Trophoblast cell (in vitro differentiated cells and primary cell): ENCODE data around the gene NDNF. TPM values are rescaled to one million over a fixed set of nuclear protein-coding genes. Genes with fewer than 3 reads are reported as not detected.

ENCODE experiments used
- DNase-seq, 2 donors: peaks; one replicate each; pipeline ENCODE4 v3.0.0-alpha.2; 2016
- H2AFZ ChIP-seq: 2 replicates; pipeline ENCODE4 v1.6.1; 2013; ENCODE audit warnings: low read length, moderate library complexity, mild to moderate bottlenecking; ENCODE audit not compliant: insufficient read depth, poor library complexity
- H2AK5ac ChIP-seq: 2 replicates; pipeline ENCODE4 v1.6.1; 2013; ENCODE audit warnings: mild to moderate bottlenecking, low read length
- H2BK120ac ChIP-seq: 2 replicates; pipeline ENCODE4 v1.6.1; 2013; ENCODE audit warnings: low read length, mild to moderate bottlenecking, moderate library complexity; ENCODE audit not compliant: insufficient read depth, poor library complexity
- H2BK12ac ChIP-seq: 2 replicates; pipeline ENCODE4 v1.6.1; 2013; ENCODE audit warnings: mild to moderate bottlenecking, low read length, moderate library complexity
- H2BK5ac ChIP-seq: 2 replicates; pipeline ENCODE4 v1.6.1; 2013; ENCODE audit warnings: low read length, low read depth, moderate library complexity, mild to moderate bottlenecking; ENCODE audit not compliant: poor library complexity
- H3K14ac ChIP-seq: 2 replicates; pipeline ENCODE4 v1.6.1; 2013; ENCODE audit warnings: mild to moderate bottlenecking, low read length
- H3K18ac ChIP-seq: 2 replicates; pipeline ENCODE4 v1.6.1; 2013; ENCODE audit warnings: mild to moderate bottlenecking, low read length
- H3K23ac ChIP-seq: 2 replicates; pipeline ENCODE4 v1.6.1; 2013; ENCODE audit warnings: low read length
- H3K27ac ChIP-seq: 2 replicates; pipeline ENCODE4 v1.5.1; 2013; ENCODE audit warnings: low read depth, mild to moderate bottlenecking, inconsistent platforms, low read length, moderate library complexity
- H3K27me3 ChIP-seq: 2 replicates; pipeline ENCODE4 v1.6.1; 2013; ENCODE audit warnings: inconsistent platforms, mild to moderate bottlenecking, low read length, moderate library complexity; ENCODE audit not compliant: insufficient read depth
- H3K36me3 ChIP-seq, 2 experiments: 1 replicate in 1 of 2; 2 replicates in 1 of 2; pipeline ENCODE4 v1.6.1; 2013; ENCODE audit warnings: low read length in 2 of 2, mild to moderate bottlenecking in 2 of 2, moderate library complexity in 1 of 2; ENCODE audit not compliant: insufficient read depth in 2 of 2, control insufficient read depth in 1 of 2
- H3K4ac ChIP-seq: 2 replicates; pipeline ENCODE4 v1.6.1; 2013; ENCODE audit warnings: low read depth, mild to moderate bottlenecking, low read length, moderate library complexity
- H3K4me1 ChIP-seq, 2 experiments: 1 replicate in 1 of 2; 2 replicates in 1 of 2; pipeline ENCODE4 v1.6.1; 2013; ENCODE audit warnings: low read length in 2 of 2, mild to moderate bottlenecking in 2 of 2, moderate library complexity in 1 of 2; ENCODE audit not compliant: insufficient read depth in 2 of 2, control insufficient read depth in 1 of 2
- H3K4me2 ChIP-seq: 2 replicates; pipeline ENCODE4 v1.6.1; 2013; ENCODE audit warnings: inconsistent platforms, mild to moderate bottlenecking, low read length, moderate library complexity
- H3K4me3 ChIP-seq: 2 replicates; pipeline ENCODE4 v1.5.1; 2013; ENCODE audit warnings: mild to moderate bottlenecking, low read depth, low read length, inconsistent platforms
- H3K79me1 ChIP-seq: one replicate; pipeline ENCODE4 v1.6.1; 2013; ENCODE audit warnings: low read length
- H3K79me2 ChIP-seq: 2 replicates; pipeline ENCODE4 v1.6.1; 2013; ENCODE audit warnings: low read length, mild to moderate bottlenecking; ENCODE audit not compliant: control insufficient read depth, insufficient read depth, poor library complexity
- H3K9ac ChIP-seq: 2 replicates; pipeline ENCODE4 v1.6.1; 2013; ENCODE audit warnings: mild to moderate bottlenecking, low read length
- H3K9me3 ChIP-seq: 2 replicates; pipeline ENCODE4 v1.6.1; 2013; ENCODE audit warnings: low read depth, mild to moderate bottlenecking, control low read depth, inconsistent platforms, low read length; ENCODE audit not compliant: insufficient read depth
- H4K12ac ChIP-seq: 2 replicates; pipeline ENCODE4 v1.6.1; 2013; ENCODE audit warnings: low read depth, mild to moderate bottlenecking, low read length, moderate library complexity
- H4K8ac ChIP-seq: 2 replicates; pipeline ENCODE4 v1.6.1; 2013; ENCODE audit warnings: low read depth, mild to moderate bottlenecking, low read length, moderate library complexity
- H4K91ac ChIP-seq: one replicate; pipeline ENCODE4 v1.6.1; 2013; ENCODE audit warnings: low read depth, mild to moderate bottlenecking, low read length, moderate library complexity
- WGBS: extraction: QIAGEN DNeasy Blood & Tissue Kit; methylation state at CpG from one replicate; pipeline ENCODE4 v1.1.7; 2013; ENCODE audit warnings: missing lambda C conversion rate; ENCODE audit not compliant: insufficient read length, insufficient coverage; ENCODE audit errors: extremely low coverage; 5-methylcytosine and 5-hydroxymethylcytosine counted together
- polyA plus RNA-seq: library from polyadenylated mRNA; stranded (reverse); fragments of 200-250 nt; gene quantifications from 2 replicates; pipeline ENCODE4 v1.2.3, GENCODE V29; 2013

NDNF gene, protein sequence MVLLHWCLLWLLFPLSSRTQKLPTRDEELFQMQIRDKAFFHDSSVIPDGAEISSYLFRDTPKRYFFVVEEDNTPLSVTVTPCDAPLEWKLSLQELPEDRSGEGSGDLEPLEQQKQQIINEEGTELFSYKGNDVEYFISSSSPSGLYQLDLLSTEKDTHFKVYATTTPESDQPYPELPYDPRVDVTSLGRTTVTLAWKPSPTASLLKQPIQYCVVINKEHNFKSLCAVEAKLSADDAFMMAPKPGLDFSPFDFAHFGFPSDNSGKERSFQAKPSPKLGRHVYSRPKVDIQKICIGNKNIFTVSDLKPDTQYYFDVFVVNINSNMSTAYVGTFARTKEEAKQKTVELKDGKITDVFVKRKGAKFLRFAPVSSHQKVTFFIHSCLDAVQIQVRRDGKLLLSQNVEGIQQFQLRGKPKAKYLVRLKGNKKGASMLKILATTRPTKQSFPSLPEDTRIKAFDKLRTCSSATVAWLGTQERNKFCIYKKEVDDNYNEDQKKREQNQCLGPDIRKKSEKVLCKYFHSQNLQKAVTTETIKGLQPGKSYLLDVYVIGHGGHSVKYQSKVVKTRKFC
- polyA plus RNA-seq = 34.7 and 38.2 TPM in 2 replicates

DNA sequence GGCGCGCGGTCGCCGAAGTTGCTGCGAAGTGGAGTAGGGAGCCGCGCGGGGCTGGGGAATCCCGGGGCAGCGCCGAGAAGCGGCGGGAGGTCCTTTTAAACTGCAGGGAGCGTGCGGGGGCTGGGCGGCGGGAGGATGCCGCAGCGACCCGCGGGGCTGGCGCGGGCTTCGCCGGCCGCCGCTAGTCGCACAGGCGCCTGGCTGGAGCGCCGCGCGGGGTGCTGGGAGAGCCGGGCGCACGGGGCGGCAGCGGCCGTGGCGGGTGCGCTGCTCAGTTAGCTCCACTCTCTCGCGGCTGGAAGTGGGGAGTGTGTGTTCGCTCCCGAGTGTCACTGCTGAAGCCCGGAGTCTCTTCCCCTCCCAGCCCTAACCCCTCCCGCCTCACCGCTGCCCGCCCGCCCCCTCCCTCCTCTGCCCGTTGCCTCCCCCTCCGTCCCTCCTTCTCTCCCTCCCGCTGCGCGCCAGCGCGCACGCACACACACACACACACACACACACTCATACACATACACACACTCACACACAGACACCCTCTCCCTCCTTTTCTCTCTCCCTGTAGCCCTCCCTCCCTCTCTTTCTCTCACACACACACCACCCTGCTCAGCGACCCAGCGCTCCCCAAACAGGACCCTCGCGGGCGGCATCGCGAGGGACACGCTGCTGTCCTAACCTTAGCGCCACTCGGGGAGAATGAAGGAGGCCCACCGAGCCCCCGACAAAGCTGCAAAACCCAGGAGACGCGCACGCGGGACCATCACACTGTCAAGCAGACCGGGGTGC lies at the start of gene NDNF:
TSS of gene NDNF (minus strand) at position 312 of the 780 bp plus-strand sequence. CDS start 26,698 bp downstream, outside the sequence.
- Histone ChIP-seq H3K27me3 (peaks cover 19% of the 10 kb centered on the region), H3K14ac (peak within 1 kb of the TSS; percentile 49), H3K36me3 (no peaks in the 10 kb centered on the region), H3K18ac (peak within 1 kb of the TSS; percentile 74), H3K27ac (peak within 1 kb of the TSS; percentile 15), H4K91ac (peak within 1 kb of the TSS; percentile 42), H2BK120ac (peak within 1 kb of the TSS; percentile 83), H3K4ac (peak within 1 kb of the TSS; percentile 43), H3K79me2 (peaks cover 9% of the 10 kb centered on the region), H3K4me2 (peak within 1 kb of the TSS; percentile 86), H2AFZ (peak within 1 kb of the TSS; percentile 91), H4K8ac (peak within 1 kb of the TSS; percentile 80), H2BK5ac (peak within 1 kb of the TSS; percentile 30), H3K9ac (peak within 1 kb of the TSS; percentile 89), H3K9me3 (no peaks in the 10 kb centered on the region), H3K79me1 (peaks cover 11% of the 10 kb centered on the region), H4K12ac (no peak within 1 kb of the TSS), H3K4me1 (peaks cover 2 to 5% of the 10 kb centered on the region in 2 experiments), H3K4me3 (peak within 1 kb of the TSS; percentile 77), H3K23ac (no peak within 1 kb of the TSS), H2BK12ac (peak within 1 kb of the TSS; percentile 37), H2AK5ac (no peak within 1 kb of the TSS)
- WGBS = no CpG with 5 or more reads among the region's 76 CpGs
- peak in 1 of 2 donors; percentile 25 for DNase-seq

DNA sequence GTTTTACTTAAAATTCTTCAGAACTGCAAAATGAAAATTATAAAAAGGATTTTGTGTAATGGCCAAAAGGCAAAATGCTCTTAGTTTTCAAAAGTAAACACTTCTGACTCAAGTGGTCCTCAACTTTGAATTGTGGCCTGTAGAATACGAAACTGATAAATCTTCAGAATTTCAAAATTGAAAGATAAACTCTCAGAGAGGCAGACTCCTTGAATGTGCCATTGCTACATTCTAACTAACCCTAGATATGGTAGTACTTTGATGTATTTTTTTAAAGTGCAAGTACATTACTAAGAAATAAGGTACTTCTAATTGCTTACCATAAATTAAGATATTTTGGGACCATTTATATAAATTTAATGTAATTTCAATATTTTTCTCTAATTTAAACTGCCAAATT lies 47.4 kb upstream of the NDNF start:
- Histone ChIP-seq H3K9ac (no peak overlapping the region), H3K4me3 (no peak overlapping the region), H3K27ac (no peak overlapping the region), H3K79me2 (no peaks in the 10 kb centered on the region), H3K36me3 (no peaks in the 10 kb centered on the region), H3K9me3 (no peaks in the 10 kb centered on the region), H3K14ac (no peak overlapping the region), H3K4ac (no peak overlapping the region), H3K4me2 (no peak overlapping the region), H4K91ac (no peak overlapping the region), H2BK5ac (no peak overlapping the region), H3K79me1 (no peaks in the 10 kb centered on the region), H2BK120ac (no peak overlapping the region), H2BK12ac (no peak overlapping the region), H2AFZ (no peak overlapping the region), H4K12ac (no peak overlapping the region), H3K4me1 (peaks cover 0 to 2% of the 10 kb centered on the region in 2 experiments), H4K8ac (no peak overlapping the region), H3K27me3 (no peaks in the 10 kb centered on the region), H2AK5ac (no peak overlapping the region), H3K23ac (no peak overlapping the region), H3K18ac (no peak overlapping the region)
- DNase-seq = no peak
- WGBS = no CpG with 5 or more reads among the region's 1 CpG

DNA sequence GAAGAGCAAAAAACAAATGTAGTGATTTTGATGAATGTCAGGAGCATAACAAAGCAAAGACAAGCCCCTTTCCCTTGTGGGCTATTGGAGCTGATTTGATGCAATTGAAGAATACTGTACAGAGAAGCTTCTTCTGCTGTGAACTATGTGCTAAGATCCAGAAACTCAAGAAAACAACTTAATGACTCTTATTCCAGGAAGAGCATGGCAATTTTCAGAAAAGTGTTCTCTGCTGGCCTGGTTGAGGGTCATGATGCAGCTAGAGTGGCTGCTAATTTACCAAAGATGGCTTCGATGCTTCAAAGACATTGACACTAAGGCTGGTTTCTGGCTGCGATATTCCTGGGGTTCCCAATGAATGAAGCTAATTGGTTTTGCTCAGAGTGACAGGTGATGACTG lies 46.0 kb upstream of the NDNF start:
- no peak overlapping the region for H3K4ac ChIP-seq
- H3K4me3 ChIP-seq = no peak overlapping the region
- no peak overlapping the region for H2BK5ac ChIP-seq
- no CpG with 5 or more reads among the region's 2 CpGs for WGBS
- H3K14ac ChIP-seq = no peak overlapping the region
- DNase-seq = no peak
- no peaks in the 10 kb centered on the region for H3K27me3 ChIP-seq
- no peak overlapping the region for H3K9ac ChIP-seq
- H3K36me3 ChIP-seq = no peaks in the 10 kb centered on the region
- H4K8ac ChIP-seq = no peak overlapping the region
- H3K9me3 ChIP-seq = no peaks in the 10 kb centered on the region
- H3K4me2 ChIP-seq = no peak overlapping the region
- no peaks in the 10 kb centered on the region for H3K79me2 ChIP-seq
- H3K4me1 ChIP-seq = peaks cover 0 to 2% of the 10 kb centered on the region in 2 experiments
- no peaks in the 10 kb centered on the region for H3K79me1 ChIP-seq
- H4K12ac ChIP-seq = no peak overlapping the region
- no peak overlapping the region for H2AFZ ChIP-seq
- H2AK5ac ChIP-seq = no peak overlapping the region
- H2BK12ac ChIP-seq = no peak overlapping the region
- no peak overlapping the region for H2BK120ac ChIP-seq
- H3K27ac ChIP-seq = no peak overlapping the region
- no peak overlapping the region for H3K18ac ChIP-seq
- no peak overlapping the region for H3K23ac ChIP-seq
- no peak overlapping the region for H4K91ac ChIP-seq

GRCh38 chr4:121114756-121115155 lies 42.4 kb upstream of the NDNF start:
- no peak overlapping the region for H3K9ac ChIP-seq
- H4K12ac ChIP-seq = no peak overlapping the region
- H3K4me2 ChIP-seq = no peak overlapping the region
- H3K27ac ChIP-seq = no peak overlapping the region
- no peak overlapping the region for H3K23ac ChIP-seq
- no CpG with 5 or more reads among the region's 1 CpG for WGBS
- H3K4me1 ChIP-seq = no peaks in the 10 kb centered on the region
- no peak overlapping the region for H2BK120ac ChIP-seq
- H3K14ac ChIP-seq = no peak overlapping the region
- H3K36me3 ChIP-seq = no peaks in the 10 kb centered on the region
- no peak overlapping the region for H4K8ac ChIP-seq
- no peak overlapping the region for H2AK5ac ChIP-seq
- H3K79me2 ChIP-seq = no peaks in the 10 kb centered on the region
- no peak for DNase-seq
- H3K9me3 ChIP-seq = no peaks in the 10 kb centered on the region
- H2BK12ac ChIP-seq = no peak overlapping the region
- no peak overlapping the region for H3K4me3 ChIP-seq
- H3K4ac ChIP-seq = no peak overlapping the region
- H4K91ac ChIP-seq = no peak overlapping the region
- no peaks in the 10 kb centered on the region for H3K79me1 ChIP-seq
- H3K18ac ChIP-seq = no peak overlapping the region
- no peak overlapping the region for H2AFZ ChIP-seq
- no peaks in the 10 kb centered on the region for H3K27me3 ChIP-seq
- H2BK5ac ChIP-seq = no peak overlapping the region
